ENCODE results near the gene ABLIM1. TPM values are rescaled to one million over a fixed set of nuclear protein-coding genes. Genes with fewer than 3 reads are reported as not detected.

The ABLIM1 gene
- total and polyA plus RNA-seq, 7 experiments from 2014 or later = 109 to 440 (median 357) TPM

GRCh38 chr10:114483575-114483974 is 174.5 kb downstream of the ABLIM1 start:
- no peak overlapping the region for H3K27ac ChIP-seq (ENCODE audit: low read depth, low read length)
- Mint-ChIP-seq H3K27ac (peak overlapping the region in 8 of 9 donors; percentile 5 to 82 (median 79)), H3K36me3 (peaks cover 10 to 71% (median 53%) of the 10 kb centered on the region in 5 donors), H3K27me3 (no peaks in the 10 kb centered on the region), H3K9me3 (no peaks in the 10 kb centered on the region), H3K4me1 (peaks cover 23 to 100% (median 91%) of the 10 kb centered on the region in 7 donors), H3K4me3 (peak overlapping the region in 2 of 10 donors; percentile 5 to 38)
- intact Hi-C loops (cut with micrococcal nuclease) = no loop called here
- H3K4me3 ChIP-seq (ENCODE audit: low read length) = no peak overlapping the region
- ChIA-PET CTCF (interaction anchor here (1.5 kb wide), 1 partner anchor 63 kb away, joined by 5 read pairs; no protein-coding TSS in a partner anchor), POLR2A (interaction anchor here (0.7 to 2.5 kb wide), 2 partner anchors 8 to 17 kb away, joined by 3 to 7 read pairs; no protein-coding TSS in a partner anchor)
- ATAC-seq = no peak
- no peaks in the 10 kb centered on the region for H3K9me3 ChIP-seq (ENCODE audit: control insufficient read depth in 2 of 3, low read length in 3 of 3)
- H3K4me1 ChIP-seq (ENCODE audit: control insufficient read depth in 2 of 2, insufficient read depth in 2 of 2, low read length in 2 of 2) = peaks cover 0 to 28% of the 10 kb centered on the region in 2 donors
- DNase-seq = no peak
- H3K27me3 ChIP-seq (ENCODE audit: control insufficient read depth in 2 of 2, insufficient read depth in 2 of 2, low read length in 2 of 2) = no peaks in the 10 kb centered on the region
- H3K36me3 ChIP-seq (ENCODE audit: control insufficient read depth in 2 of 3, insufficient read depth in 3 of 3, low read length in 3 of 3) = peaks cover 0 to 77% (median 17%) of the 10 kb centered on the region in 3 experiments

- peaks cover 0 to 24% of the 10 kb centered on the region in 2 donors for H3K4me1 ChIP-seq (ENCODE audit: control insufficient read depth in 2 of 2, insufficient read depth in 2 of 2, low read length in 2 of 2)
- H3K27me3 Mint-ChIP-seq = no peaks in the 10 kb centered on the region
Observed at GRCh38 chr10:114482480-114483304, 175.4 kb downstream of the ABLIM1 start.

DNA sequence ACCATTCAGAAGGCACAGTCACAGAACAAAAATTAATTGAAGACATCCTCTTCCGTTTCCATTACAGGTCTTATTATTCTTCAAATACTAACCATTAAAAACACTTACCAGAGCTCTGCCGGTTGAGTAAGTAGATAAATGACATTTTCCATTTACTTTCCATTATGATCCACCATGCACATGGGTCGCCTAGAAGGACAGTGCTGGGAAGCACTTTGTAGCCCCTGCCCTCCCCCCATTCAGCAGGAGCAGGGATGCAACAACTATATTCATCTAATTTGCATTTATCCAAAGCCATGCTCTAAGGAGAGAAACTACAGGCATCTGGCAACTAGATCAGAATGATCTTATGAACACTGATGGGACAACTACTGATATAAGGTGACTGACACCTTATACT is 177.0 kb downstream of the ABLIM1 start:
- Histone ChIP-seq H3K36me3 (ENCODE audit: control insufficient read depth in 2 of 3, insufficient read depth in 3 of 3, low read length in 3 of 3) (peaks cover 0 to 64% (median 4%) of the 10 kb centered on the region in 3 experiments), H3K27ac (ENCODE audit: low read depth, low read length) (peak overlapping the region; percentile 49), H3K4me3 (ENCODE audit: low read length) (no peak overlapping the region), H3K4me1 (ENCODE audit: control insufficient read depth in 2 of 2, insufficient read depth in 2 of 2, low read length in 2 of 2) (peaks cover 0 to 27% of the 10 kb centered on the region in 2 donors), H3K27me3 (ENCODE audit: control insufficient read depth in 2 of 2, insufficient read depth in 2 of 2, low read length in 2 of 2) (no peaks in the 10 kb centered on the region), H3K9me3 (ENCODE audit: control insufficient read depth in 2 of 3, low read length in 3 of 3) (no peaks in the 10 kb centered on the region)
- ChIA-PET CTCF (interaction anchor here (1.1 kb wide), 1 partner anchor 67 kb away, joined by 3 read pairs; no protein-coding TSS in a partner anchor), POLR2A (no interaction called here)
- no peaks in the 10 kb centered on the region for H3K9me3 Mint-ChIP-seq
- no peaks in the 10 kb centered on the region for H3K27me3 Mint-ChIP-seq
- peak overlapping the region in 8 of 9 donors; percentile 53 to 92 (median 80) for H3K27ac Mint-ChIP-seq
- peaks cover 10 to 52% (median 39%) of the 10 kb centered on the region in 5 donors for H3K36me3 Mint-ChIP-seq
- H3K4me3 Mint-ChIP-seq = peak overlapping the region in 8 of 10 donors; percentile 4 to 60 (median 40)
- H3K4me1 Mint-ChIP-seq = peaks cover 24 to 94% (median 90%) of the 10 kb centered on the region in 7 donors
- DNase-seq (no peak), ATAC-seq (no peak)
- intact Hi-C loops (cut with micrococcal nuclease) = loop anchor here in 1 of 2 donors (1.0 kb wide), 1 partner anchor 12 kb away; no protein-coding TSS in a partner anchor

More at GRCh38 chr10:114482480-114483304, 175.4 kb downstream of the ABLIM1 start:
- DNase-seq = no peak
- H3K4me3 ChIP-seq (ENCODE audit: low read length) = no peak overlapping the region
- no peaks in the 10 kb centered on the region for H3K27me3 ChIP-seq (ENCODE audit: control insufficient read depth in 2 of 2, insufficient read depth in 2 of 2, low read length in 2 of 2)
- peak; percentile 18 for ATAC-seq
- ChIA-PET CTCF (interaction anchor here (0.6 to 1.5 kb wide), 3 partner anchors 11 to 64 kb away, joined by 3 to 5 read pairs (median 5); no protein-coding TSS in a partner anchor), POLR2A (interaction anchor here (0.5 to 2.5 kb wide), 3 partner anchors 15 to 184 kb away, joined by 4 to 7 read pairs (median 4); no protein-coding TSS in a partner anchor)
- H3K4me3 Mint-ChIP-seq = peak overlapping the region in 1 of 10 donors; percentile 9
- intact Hi-C loops (cut with micrococcal nuclease) = loop anchor here in 1 of 2 donors (1.0 kb wide), 1 partner anchor 11 kb away; no protein-coding TSS in a partner anchor
- peak overlapping the region; percentile 26 for H3K27ac ChIP-seq (ENCODE audit: low read depth, low read length)
- H3K9me3 Mint-ChIP-seq = no peaks in the 10 kb centered on the region
- H3K4me1 Mint-ChIP-seq = peaks cover 25 to 97% (median 90%) of the 10 kb centered on the region in 7 donors
- no peaks in the 10 kb centered on the region for H3K9me3 ChIP-seq (ENCODE audit: control insufficient read depth in 2 of 3, low read length in 3 of 3)
- peaks cover 0 to 80% (median 10%) of the 10 kb centered on the region in 3 experiments for H3K36me3 ChIP-seq (ENCODE audit: control insufficient read depth in 2 of 3, insufficient read depth in 3 of 3, low read length in 3 of 3)
- peaks cover 10 to 68% (median 51%) of the 10 kb centered on the region in 5 donors for H3K36me3 Mint-ChIP-seq
- H3K27ac Mint-ChIP-seq = peak overlapping the region in 7 of 9 donors; percentile 41 to 82 (median 77)

DNA sequence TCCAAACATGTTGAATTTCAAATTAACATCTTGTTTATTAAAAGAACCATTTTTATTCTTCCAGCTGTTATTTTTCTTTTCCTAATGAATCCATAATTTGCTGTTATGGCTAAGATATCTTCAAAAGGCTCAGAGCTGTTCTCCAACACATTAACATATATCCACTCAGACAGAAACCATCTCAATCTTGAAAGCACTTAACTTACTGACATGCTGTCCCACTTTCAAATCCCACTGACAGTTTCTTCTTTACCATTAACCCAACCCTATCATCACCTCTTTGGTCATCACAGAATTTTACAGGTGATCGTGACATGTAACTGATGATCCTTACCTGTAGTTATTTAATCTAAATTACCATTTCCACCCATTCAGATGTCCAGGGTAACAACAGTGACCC is 178.2 kb downstream of the ABLIM1 start:
- DNase-seq (no peak), ATAC-seq (no peak)
- ChIA-PET POLR2A (no interaction called here), CTCF (interaction anchor here (0.6 to 1.2 kb wide), 2 partner anchors 24 to 224 kb away, joined by 3 to 7 read pairs; no protein-coding TSS in a partner anchor)
- Mint-ChIP-seq H3K9me3 (no peaks in the 10 kb centered on the region), H3K36me3 (peaks cover 1 to 45% (median 29%) of the 10 kb centered on the region in 5 donors), H3K4me1 (peaks cover 29 to 95% (median 90%) of the 10 kb centered on the region in 7 donors), H3K27ac (peak overlapping the region in 8 of 9 donors; percentile 47 to 87 (median 76)), H3K27me3 (no peaks in the 10 kb centered on the region), H3K4me3 (peak overlapping the region in 1 of 10 donors; percentile 6)
- Histone ChIP-seq H3K27me3 (ENCODE audit: control insufficient read depth in 2 of 2, insufficient read depth in 2 of 2, low read length in 2 of 2) (no peaks in the 10 kb centered on the region), H3K27ac (ENCODE audit: low read depth, low read length) (peak overlapping the region; percentile 25), H3K4me3 (ENCODE audit: low read length) (no peak overlapping the region), H3K36me3 (ENCODE audit: control insufficient read depth in 2 of 3, insufficient read depth in 3 of 3, low read length in 3 of 3) (peaks cover 0 to 52% (median 0%) of the 10 kb centered on the region in 3 experiments), H3K4me1 (ENCODE audit: control insufficient read depth in 2 of 2, insufficient read depth in 2 of 2, low read length in 2 of 2) (peaks cover 0 to 31% of the 10 kb centered on the region in 2 donors), H3K9me3 (ENCODE audit: control insufficient read depth in 2 of 3, low read length in 3 of 3) (no peaks in the 10 kb centered on the region)
- intact Hi-C loops (cut with micrococcal nuclease) = loop anchor here in 1 of 2 donors (10.0 kb wide), 1 partner anchor 645 kb away; no protein-coding TSS in a partner anchor

DNA sequence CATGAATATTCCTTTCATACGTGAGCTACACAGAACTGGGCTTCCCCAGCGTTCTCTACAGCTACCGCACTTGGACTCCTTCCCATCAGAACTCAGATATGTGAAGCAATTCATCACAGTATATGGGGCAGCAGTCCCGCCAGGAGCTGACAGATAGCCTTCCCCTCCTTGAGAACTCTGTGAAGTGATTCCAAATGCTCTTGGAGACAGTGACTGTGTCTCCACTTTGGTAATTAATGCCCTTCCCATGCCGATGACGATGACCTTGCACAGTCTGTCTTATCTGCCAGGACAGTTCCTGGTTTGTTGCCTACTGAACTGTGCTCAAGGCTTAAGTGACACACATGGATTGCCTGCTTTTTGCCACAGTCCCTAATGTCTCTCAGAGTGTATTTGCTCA is 178.8 kb downstream of the ABLIM1 start:
- peak overlapping the region in 8 of 9 donors; percentile 47 to 88 (median 82) for H3K27ac Mint-ChIP-seq
- H3K27me3 ChIP-seq (ENCODE audit: control insufficient read depth in 2 of 2, insufficient read depth in 2 of 2, low read length in 2 of 2) = no peaks in the 10 kb centered on the region
- H3K9me3 Mint-ChIP-seq = no peaks in the 10 kb centered on the region
- no peaks in the 10 kb centered on the region for H3K9me3 ChIP-seq (ENCODE audit: control insufficient read depth in 2 of 3, low read length in 3 of 3)
- H3K4me1 Mint-ChIP-seq = peaks cover 27 to 94% (median 90%) of the 10 kb centered on the region in 7 donors
- POLR2A ChIA-PET = no interaction called here
- peaks cover 0 to 48% (median 0%) of the 10 kb centered on the region in 3 experiments for H3K36me3 ChIP-seq (ENCODE audit: control insufficient read depth in 2 of 3, insufficient read depth in 3 of 3, low read length in 3 of 3)
- no peaks in the 10 kb centered on the region for H3K27me3 Mint-ChIP-seq
- no peak overlapping the region for H3K4me3 ChIP-seq (ENCODE audit: low read length)
- H3K4me1 ChIP-seq (ENCODE audit: control insufficient read depth in 2 of 2, insufficient read depth in 2 of 2, low read length in 2 of 2) = peaks cover 0 to 31% of the 10 kb centered on the region in 2 donors
- intact Hi-C loops (cut with micrococcal nuclease) = loop anchor here in 1 of 2 donors (10.0 kb wide), 1 partner anchor 645 kb away; no protein-coding TSS in a partner anchor
- H3K27ac ChIP-seq (ENCODE audit: low read depth, low read length) = peak overlapping the region; percentile 14
- CTCF ChIA-PET = interaction anchor here (0.6 to 1.2 kb wide), 2 partner anchors 24 to 225 kb away, joined by 3 to 7 read pairs; no protein-coding TSS in a partner anchor
- no peak for ATAC-seq
- no peak for DNase-seq
- peaks cover 0 to 40% (median 24%) of the 10 kb centered on the region in 5 donors for H3K36me3 Mint-ChIP-seq
- H3K4me3 Mint-ChIP-seq = no peak overlapping the region

DNA sequence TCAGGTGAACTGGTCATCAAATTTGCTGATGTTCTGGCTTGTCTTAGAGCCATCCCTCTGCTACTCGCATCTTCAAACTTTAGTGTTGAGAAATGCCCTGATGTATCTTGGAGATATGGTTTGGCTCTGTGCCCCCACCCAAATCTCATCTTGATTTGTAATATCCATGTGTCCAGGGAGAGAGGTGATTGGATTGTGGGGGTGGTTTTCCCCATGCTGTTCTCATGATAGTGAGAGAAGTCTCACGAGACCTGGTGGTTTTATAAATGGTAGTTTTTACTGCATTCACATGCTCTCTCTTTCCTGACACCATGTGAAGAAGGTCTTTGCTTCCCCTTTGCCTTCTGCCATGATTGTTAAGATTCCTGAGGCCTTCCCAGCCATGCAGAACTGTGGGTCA is 179.8 kb downstream of the ABLIM1 start:
- POLR2A ChIA-PET = no interaction called here
- peak overlapping the region; percentile 43 for H3K27ac ChIP-seq (ENCODE audit: low read depth, low read length)
- DNase-seq (no peak), ATAC-seq (no peak)
- H3K4me1 ChIP-seq (ENCODE audit: control insufficient read depth in 2 of 2, insufficient read depth in 2 of 2, low read length in 2 of 2) = peaks cover 0 to 31% of the 10 kb centered on the region in 2 donors
- H3K36me3 ChIP-seq (ENCODE audit: control insufficient read depth in 2 of 3, insufficient read depth in 3 of 3, low read length in 3 of 3) = peaks cover 0 to 37% (median 0%) of the 10 kb centered on the region in 3 experiments
- peak overlapping the region in 8 of 9 donors; percentile 71 to 88 (median 80) for H3K27ac Mint-ChIP-seq
- H3K9me3 Mint-ChIP-seq = no peaks in the 10 kb centered on the region
- no peak overlapping the region for H3K4me3 ChIP-seq (ENCODE audit: low read length)
- peaks cover 32 to 89% (median 84%) of the 10 kb centered on the region in 7 donors for H3K4me1 Mint-ChIP-seq
- no peaks in the 10 kb centered on the region for H3K9me3 ChIP-seq (ENCODE audit: control insufficient read depth in 2 of 3, low read length in 3 of 3)
- CTCF ChIA-PET = no interaction called here
- H3K4me3 Mint-ChIP-seq = no peak overlapping the region
- H3K27me3 ChIP-seq (ENCODE audit: control insufficient read depth in 2 of 2, insufficient read depth in 2 of 2, low read length in 2 of 2) = no peaks in the 10 kb centered on the region
- H3K36me3 Mint-ChIP-seq = peaks cover 0 to 35% (median 18%) of the 10 kb centered on the region in 5 donors
- intact Hi-C loops (cut with micrococcal nuclease) = loop anchor here in 1 of 2 donors (10.0 kb wide), 1 partner anchor 647 kb away; no protein-coding TSS in a partner anchor
- H3K27me3 Mint-ChIP-seq = no peaks in the 10 kb centered on the region
